ENCODE data around the gene AHRR. TPM values are rescaled to one million over a fixed set of nuclear protein-coding genes. Genes with fewer than 3 reads are reported as not detected.

The AHRR gene
- total and polyA plus RNA-seq, 2 of the 4 experiments (the other 2 are of a cell fraction) = 15.6 to 37.1 TPM

DNA sequence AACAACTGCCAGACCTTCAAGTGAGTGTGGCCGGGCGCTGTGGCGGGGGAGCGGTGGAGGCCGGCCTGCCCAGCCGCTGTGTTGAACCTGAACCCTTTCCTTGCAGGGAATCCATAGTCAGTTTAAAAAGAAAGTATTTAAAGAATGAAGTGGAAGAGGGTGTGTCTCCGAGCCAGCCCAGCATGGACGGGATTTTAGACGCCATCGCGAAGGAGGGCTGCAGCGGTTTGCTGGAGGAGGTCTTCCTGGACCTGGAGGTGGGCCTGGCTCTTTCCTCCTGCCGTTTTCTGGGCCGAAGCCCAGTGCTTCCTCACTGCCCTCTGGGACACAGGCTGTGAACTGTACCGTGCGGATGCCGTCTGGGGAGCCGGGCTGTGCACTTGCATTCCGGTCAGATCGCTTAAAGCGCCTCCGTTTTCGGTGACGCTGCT, 140.6 kb downstream of the AHRR start:
- Histone ChIP-seq H4K8ac (ENCODE audit: low read depth in 2 of 2, low read length in 2 of 2) (no peak overlapping the region), H3K4me1 (ENCODE audit: control insufficient read depth, insufficient read depth, low read length) (peaks cover 2% of the 10 kb centered on the region), H3K14ac (replicated peaks; ENCODE audit: low read depth, low read length) (no peak overlapping the region), H3K79me1 (ENCODE audit: low read depth in 1 of 2, low read length in 2 of 2) (peaks cover 8 to 40% of the 10 kb centered on the region in 2 experiments), H3K4me2 (ENCODE audit: low read depth, low read length) (no peak overlapping the region), H3K18ac (ENCODE audit: low read depth, low read length) (no peak overlapping the region), H2BK120ac (ENCODE audit: low read depth, low read length) (no peak overlapping the region), H4K91ac (ENCODE audit: insufficient read depth, low read depth, low read length) (no peak overlapping the region), H2AK5ac (ENCODE audit: low read depth, low read length) (no peak overlapping the region), H3K27me3 (ENCODE audit: control insufficient read depth, insufficient read depth, low read length) (no peaks in the 10 kb centered on the region), H3K4me3 (ENCODE audit: insufficient read depth, low read depth, low read length) (no peak overlapping the region), H3K36me3 (ENCODE audit: control insufficient read depth, insufficient read depth, low read length) (peaks cover 80% of the 10 kb centered on the region), H4K5ac (ENCODE audit: low read depth, low read length) (no peak overlapping the region), H2BK15ac (ENCODE audit: low read depth, low read length) (no peak overlapping the region), H3K56ac (ENCODE audit: extremely low read depth, insufficient read depth, low read length) (no peak overlapping the region), H2BK20ac (ENCODE audit: low read depth, low read length) (no peak overlapping the region), H3K9me3 (ENCODE audit: control insufficient read depth, insufficient read depth, low read length) (no peaks in the 10 kb centered on the region), H3K4ac (ENCODE audit: low read depth, low read length) (no peak overlapping the region), H2AFZ (replicated peaks; ENCODE audit: low read length, poor library complexity) (no peak overlapping the region), H3K9ac (ENCODE audit: low read depth, low read length) (no peak overlapping the region), H3K9me1 (ENCODE audit: insufficient read depth, low read length) (peaks cover 12% of the 10 kb centered on the region; the same call in 1 of the 2 replicates), H4K20me1 (ENCODE audit: insufficient read depth, low read length) (peaks cover 6% of the 10 kb centered on the region), H3K23ac (ENCODE audit: low read depth, low read length) (no peak overlapping the region), H2AK9ac (replicated peaks; ENCODE audit: low read depth, low read length, poor library complexity) (no peak overlapping the region), H2BK5ac (ENCODE audit: low read depth, low read length, poor library complexity, severe bottlenecking) (no peak overlapping the region), H3K27ac (ENCODE audit: insufficient read depth, low read length) (no peak overlapping the region)
- no TSS peak for BruUV-seq (replicated peaks)
- intact Hi-C loops (cut with micrococcal nuclease) = no loop called here
- no peak for TF ChIP-seq RAD21 (IDR thresholded peaks at IDR 0.05; ENCODE audit: low read length)
- TF ChIP-seq CHD1 (IDR thresholded peaks at IDR 0.05; ENCODE audit: low read depth, low read length) = no peak
- TF ChIP-seq, protein P1, sequence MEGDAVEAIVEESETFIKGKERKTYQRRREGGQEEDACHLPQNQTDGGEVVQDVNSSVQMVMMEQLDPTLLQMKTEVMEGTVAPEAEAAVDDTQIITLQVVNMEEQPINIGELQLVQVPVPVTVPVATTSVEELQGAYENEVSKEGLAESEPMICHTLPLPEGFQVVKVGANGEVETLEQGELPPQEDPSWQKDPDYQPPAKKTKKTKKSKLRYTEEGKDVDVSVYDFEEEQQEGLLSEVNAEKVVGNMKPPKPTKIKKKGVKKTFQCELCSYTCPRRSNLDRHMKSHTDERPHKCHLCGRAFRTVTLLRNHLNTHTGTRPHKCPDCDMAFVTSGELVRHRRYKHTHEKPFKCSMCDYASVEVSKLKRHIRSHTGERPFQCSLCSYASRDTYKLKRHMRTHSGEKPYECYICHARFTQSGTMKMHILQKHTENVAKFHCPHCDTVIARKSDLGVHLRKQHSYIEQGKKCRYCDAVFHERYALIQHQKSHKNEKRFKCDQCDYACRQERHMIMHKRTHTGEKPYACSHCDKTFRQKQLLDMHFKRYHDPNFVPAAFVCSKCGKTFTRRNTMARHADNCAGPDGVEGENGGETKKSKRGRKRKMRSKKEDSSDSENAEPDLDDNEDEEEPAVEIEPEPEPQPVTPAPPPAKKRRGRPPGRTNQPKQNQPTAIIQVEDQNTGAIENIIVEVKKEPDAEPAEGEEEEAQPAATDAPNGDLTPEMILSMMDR (conservative IDR thresholded peaks at IDR 0.05; ENCODE audit: low read depth, low read length) = no peak
- TF ChIP-seq BHLHE40 (IDR thresholded peaks at IDR 0.05; ENCODE audit: low read depth, low read length) = no peak
- TF ChIP-seq RFX5 (IDR thresholded peaks at IDR 0.05; ENCODE audit: low read depth, low read length) = no peak
- WGBS, 2 experiments (ENCODE audit: extremely low coverage in 2 of 2, insufficient read length in 1 of 2) = 99% methylated on average over 11 of the region's 24 CpGs; no CpG with 5 or more reads in 1 of the 2 experiments
- ChIA-PET CTCF (no interaction called here), POLR2A (ENCODE audit: unreplicated experiment) (no interaction called here)
- in situ Hi-C loops (cut with MboI; ENCODE audit: low sequenced_read_pairs) = no loop called here
- DNase-seq (no peak), ATAC-seq (ENCODE audit: low read depth) (no peak)
- dilution Hi-C loops (cut with HindIII; ENCODE audit: low sequenced_read_pairs, unreplicated experiment) = no loop called here
